ENCODE results near the gene DOCK1.

GRCh38 chr10:127000598-127000997 lies 95.4 kb downstream of the DOCK1 start:
- TF ChIP-seq POLR2A (IDR thresholded peaks at IDR 0.05; ENCODE audit: low read depth, low read length) (no peak), TAF1 (IDR thresholded peaks at IDR 0.05; ENCODE audit: low read depth, low read length) (no peak), POLR2AphosphoS5 (IDR thresholded peaks at IDR 0.05; ENCODE audit: low read depth, low read length) (no peak), PAX5 (IDR thresholded peaks at IDR 0.05; ENCODE audit: insufficient read depth, low read length, severe bottlenecking) (no peak), SPI1 (IDR thresholded peaks at IDR 0.05; ENCODE audit: low read depth, low read length) (no peak), POU2F2 (IDR thresholded peaks at IDR 0.05; ENCODE audit: low read depth, low read length) (no peak)

Measured in GM12891 (cell line).